Hematopoietic multipotent progenitor cell treated with erythropoietin and hydrocortisone succinate and interleukin-3 and kit ligand, for 15 days (in vitro differentiated cells): ENCODE measurements around the gene KLHL40.

Experiments used
- DNase-seq: peaks from one replicate; pipeline ENCODE4 v3.0.0-alpha.2; 2015; ENCODE audit warnings: low spot score

The KLHL40 gene, protein sequence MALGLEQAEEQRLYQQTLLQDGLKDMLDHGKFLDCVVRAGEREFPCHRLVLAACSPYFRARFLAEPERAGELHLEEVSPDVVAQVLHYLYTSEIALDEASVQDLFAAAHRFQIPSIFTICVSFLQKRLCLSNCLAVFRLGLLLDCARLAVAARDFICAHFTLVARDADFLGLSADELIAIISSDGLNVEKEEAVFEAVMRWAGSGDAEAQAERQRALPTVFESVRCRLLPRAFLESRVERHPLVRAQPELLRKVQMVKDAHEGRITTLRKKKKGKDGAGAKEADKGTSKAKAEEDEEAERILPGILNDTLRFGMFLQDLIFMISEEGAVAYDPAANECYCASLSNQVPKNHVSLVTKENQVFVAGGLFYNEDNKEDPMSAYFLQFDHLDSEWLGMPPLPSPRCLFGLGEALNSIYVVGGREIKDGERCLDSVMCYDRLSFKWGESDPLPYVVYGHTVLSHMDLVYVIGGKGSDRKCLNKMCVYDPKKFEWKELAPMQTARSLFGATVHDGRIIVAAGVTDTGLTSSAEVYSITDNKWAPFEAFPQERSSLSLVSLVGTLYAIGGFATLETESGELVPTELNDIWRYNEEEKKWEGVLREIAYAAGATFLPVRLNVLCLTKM

DNA sequence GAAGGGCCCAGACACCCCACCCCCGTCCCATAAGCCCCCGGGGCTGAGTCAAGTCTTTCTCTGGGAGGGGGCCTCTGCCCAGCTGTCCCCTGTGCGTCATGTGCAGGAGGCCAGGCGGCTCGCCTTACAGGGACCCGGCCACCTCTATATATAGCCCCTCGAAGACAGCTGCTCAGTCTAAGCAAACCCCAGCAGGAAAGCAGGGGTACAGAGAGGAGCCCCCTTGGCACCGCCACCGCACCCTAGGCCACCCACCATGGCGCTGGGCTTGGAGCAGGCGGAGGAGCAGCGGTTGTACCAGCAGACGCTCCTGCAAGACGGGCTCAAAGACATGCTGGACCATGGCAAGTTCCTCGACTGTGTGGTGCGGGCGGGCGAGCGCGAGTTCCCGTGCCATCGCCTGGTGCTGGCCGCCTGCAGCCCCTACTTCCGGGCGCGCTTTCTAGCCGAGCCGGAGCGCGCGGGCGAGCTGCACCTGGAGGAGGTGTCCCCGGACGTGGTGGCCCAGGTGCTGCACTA is at the start of gene KLHL40:
Gene KLHL40 (plus strand): TSS at position 175 of the 519 bp plus-strand sequence. CDS start 82 bp downstream, at position 257.
- DNase-seq, result no peak

DNA sequence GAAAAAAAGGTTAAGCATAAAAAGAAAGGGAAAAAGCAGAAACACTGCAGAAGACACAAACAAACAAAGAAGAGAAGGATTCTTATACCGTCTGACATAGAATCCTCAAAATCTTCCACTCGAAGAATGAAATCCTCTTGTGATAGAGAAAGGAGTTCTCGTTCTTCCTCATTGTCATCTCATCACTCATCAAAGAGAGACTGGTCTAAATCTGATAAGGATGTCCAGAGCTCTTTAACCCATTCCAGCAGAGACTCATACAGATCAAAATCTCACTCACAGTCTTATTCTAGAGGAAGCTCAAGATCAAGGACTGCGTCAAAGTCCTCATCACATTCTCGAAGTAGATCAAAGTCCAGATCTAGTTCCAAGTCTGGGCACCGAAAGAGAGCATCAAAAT is 48.3 kb upstream of the KLHL40 start:
- DNase-seq, result no peak

DNA sequence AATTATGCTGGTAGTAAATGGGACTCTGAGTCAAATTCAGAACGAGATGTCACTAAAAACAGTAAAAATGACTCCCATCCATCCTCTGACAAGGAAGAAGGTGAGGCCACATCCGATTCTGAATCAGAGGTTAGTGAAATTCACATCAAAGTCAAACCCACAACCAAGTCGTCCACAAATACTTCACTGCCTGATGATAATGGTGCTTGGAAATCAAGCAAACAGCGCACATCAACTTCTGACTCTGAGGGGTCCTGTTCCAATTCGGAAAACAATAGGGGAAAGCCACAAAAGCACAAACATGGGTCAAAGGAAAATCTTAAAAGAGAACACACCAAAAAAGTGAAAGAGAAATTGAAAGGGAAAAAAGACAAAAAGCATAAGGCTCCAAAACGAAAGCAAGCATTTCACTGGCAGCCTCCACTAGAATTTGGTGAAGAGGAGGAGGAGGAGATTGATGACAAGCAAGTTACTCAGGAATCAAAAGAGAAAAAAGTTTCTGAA is 46.9 kb upstream of the KLHL40 start:
- no peak for DNase-seq

DNA sequence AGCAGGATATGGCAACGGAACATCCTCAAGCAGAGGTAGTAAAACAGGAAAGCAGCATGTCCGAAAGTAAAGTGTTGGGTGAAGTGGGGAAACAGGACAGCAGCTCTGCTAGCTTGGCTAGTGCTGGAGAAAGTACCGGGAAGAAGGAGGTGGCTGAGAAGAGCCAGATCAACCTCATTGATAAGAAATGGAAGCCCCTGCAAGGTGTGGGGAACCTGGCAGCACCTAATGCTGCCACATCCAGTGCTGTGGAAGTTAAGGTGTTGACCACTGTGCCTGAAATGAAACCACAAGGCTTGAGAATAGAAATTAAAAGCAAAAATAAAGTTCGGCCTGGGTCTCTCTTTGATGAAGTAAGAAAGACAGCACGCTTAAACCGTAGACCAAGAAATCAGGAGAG is 46.1 kb upstream of the KLHL40 start:
- no peak for DNase-seq

DNA sequence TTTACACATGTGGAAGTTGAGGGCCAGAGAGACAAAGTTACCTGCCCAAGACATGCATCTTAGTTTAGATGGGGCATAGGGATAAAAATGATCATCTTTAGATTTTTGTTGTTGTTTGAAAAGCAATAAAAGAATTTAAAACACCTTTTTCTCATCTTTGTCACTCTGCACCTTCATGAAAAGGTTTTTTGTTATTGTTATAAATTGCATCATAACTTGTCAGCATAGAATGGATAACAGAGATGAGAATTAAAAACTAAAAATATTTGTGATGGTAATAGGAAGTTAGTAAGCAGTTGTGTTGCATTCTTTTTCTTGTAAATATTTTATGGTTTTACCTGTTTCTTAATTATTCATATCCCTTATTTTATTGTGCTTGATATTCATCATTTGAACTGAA is 45.2 kb upstream of the KLHL40 start:
- no peak for DNase-seq

DNA sequence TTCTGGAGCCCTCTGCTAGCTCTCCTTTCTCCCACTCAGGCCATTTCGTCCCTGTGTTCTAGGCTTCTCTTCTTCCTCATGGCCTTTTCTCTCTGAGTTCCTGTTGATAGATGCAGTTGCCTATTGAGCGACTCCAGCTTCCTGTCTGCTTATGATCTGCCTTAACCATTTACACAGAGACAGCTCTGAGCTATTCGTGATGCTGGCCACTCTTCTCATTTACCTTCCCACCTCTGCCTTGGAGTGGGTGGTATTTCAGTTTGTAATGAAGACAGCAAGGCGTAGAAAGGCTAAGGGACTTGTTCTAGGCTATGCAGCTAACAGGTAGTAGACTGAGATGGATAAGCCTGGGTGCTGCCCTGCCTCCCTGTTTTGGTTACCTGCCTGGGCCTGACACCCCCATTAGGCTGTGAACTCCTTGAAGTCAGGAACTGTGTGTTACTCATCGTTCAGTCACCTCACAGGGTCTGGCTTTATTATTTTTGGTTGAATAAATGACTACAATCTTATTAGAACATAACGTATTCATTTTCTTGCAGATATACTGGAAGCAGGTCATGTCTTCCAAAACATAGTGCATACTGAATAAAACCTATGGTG is 44.5 kb upstream of the KLHL40 start:
- no peak for DNase-seq

DNA sequence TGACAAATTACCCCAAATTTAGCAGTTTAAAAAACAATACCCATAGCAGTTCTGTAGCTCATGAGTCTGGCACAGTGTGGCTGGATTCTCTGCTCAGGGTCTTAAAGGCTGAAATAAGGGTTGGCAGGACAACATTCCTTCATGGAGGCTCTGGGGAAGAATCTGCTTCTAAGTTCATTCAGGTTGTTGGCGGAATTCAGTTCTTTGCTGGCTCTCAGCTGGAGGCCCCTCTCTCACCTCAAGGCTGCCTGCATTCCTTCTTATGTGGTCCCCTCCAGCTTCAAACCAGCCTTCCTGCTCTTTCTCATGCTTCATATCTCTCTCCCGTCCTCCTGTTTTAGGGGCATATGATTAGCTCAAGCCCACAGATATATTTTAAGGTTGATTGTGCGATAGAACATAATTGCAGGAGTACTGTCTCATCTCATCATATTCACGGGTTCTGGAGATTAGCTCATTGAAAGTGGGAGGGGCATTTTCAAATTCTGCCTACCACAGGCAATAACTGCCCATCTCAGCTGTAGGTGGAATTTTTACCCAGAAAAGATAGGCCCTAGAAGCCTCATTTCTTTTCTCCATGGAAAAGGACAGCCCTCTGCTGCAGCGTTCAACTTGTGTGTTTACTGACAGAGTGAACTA is 37.4 kb upstream of the KLHL40 start:
- DNase-seq, result no peak

DNA sequence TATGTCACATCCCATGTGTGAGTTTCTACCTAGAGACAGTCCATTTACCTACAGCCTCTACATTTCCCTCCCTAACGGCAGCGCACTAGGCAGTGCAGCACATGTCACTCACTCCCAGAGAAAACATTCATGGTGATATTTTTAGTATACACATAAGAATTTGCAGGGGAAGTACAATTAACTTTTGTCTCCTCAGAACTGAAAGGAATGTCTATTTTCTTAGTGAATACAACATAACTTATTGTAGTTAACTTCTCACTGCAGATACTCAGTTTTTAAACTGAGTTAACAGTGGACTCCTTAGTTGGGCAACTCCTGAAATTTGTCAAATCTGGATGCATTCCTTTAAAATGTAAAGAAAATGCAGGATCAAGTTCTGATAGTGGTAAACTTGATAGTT is 36.3 kb upstream of the KLHL40 start:
- DNase-seq, result no peak

DNA sequence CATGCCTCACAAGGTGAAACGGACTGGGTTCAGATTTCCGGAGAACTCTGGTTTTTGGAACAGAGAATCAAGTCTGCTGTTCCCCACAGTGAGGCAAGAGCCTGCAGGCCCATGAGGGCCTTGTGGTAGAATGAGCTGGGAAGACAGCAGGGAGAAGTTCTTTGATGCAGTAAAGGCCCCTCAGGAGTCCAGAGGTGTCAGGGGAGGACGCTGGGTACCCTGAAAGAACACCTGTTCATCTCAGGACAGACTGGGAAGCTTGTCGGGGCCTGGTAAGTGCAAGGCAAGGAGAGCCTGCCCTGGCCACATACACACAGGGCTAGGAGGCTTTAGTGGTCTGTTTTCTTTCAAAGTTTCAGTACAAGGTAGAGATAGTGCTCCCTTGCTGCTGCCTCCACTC is 35.6 kb upstream of the KLHL40 start:
- no peak for DNase-seq

DNA sequence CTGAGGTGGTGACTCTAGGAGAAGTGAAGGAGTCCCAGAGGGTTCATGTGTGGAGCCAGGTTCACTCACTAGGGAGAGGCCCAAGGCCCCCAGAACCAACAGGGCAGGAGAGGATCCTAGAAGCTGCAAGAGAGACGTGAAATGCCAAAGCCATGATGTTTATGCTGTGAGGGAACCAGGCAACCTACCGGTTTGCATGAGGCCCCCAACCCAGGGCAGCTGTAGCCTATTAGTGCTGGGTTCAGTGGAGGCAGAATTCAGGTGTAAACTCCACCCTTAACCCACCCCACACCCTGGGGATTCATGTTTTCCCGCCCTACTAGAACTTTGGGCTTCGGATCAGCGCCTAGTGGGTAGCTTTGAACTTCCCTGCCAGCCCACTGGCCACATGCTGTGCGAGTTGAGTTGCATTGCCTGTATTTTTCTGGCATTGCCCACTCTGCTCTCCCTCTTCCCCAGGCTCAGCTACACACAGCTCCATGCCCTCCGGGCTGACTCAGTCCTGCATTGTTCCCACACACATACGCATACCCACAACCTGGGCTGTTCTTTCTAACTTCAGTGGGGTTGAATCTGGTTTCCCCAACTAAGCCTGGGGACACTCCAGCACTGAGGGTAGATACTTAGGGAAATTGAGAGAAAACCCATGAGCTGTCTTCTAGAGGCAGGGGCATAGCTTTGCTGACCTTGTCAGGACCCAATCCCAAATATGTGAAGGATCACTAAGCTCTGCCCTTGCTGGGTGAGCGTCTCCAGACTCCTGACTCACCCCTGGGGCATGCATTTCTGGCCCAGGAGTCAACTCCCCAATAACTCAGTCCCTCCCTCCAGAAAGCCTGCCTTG is 33.9 kb upstream of the KLHL40 start:
- no peak for DNase-seq

DNA sequence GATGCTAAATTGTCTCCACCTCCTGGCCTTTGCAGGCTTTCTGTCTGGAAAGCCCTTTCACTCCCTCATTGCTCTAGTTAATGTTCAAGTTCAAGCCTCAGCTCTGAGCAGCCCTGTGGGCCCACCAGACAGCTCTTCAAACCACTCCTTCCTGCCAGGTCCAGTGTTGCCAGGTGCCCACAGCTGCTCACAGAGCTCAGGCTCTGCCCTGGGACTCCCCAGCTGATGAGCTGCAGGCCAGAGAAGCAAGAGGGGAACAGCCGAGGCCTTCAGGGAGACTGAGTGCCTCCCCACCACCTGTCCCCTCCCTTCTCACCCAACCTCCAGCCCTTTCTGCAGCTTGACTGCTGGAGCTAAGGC is 33.1 kb upstream of the KLHL40 start:
- no peak for DNase-seq

DNA sequence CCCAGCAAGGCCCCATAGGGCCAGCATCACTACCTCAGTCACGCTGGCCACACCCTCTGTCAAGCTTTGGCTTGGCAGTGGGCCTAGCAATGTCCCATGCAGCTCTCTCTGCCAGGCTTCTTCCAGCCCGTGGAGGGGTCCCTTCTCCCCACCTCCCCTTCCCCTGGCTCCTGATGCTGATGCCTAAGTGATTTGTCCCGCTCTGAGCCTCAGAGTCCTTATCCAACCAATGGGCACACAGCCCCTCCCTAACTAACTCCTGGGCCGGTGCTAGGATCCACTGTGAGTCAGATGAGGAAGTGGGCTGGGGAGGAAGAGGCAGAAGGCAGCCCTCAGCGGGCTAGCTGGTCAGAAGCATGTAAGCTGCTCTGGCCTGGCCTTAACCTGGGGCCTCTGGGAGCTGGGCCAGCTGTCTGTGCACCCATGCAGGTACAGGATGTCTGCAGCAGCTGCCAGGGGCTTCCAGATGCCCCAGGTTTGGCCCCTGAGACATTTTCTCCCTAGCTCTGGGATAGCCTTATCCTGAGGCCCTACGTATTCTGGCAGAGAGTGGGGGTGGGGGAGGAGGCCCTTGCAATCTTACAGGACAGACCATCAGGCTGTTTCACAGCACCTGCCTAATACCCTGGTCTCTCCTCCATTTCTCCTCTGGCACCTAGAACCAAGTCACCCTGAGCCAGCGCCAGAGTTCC is 32.6 kb upstream of the KLHL40 start:
- no peak for DNase-seq

DNA sequence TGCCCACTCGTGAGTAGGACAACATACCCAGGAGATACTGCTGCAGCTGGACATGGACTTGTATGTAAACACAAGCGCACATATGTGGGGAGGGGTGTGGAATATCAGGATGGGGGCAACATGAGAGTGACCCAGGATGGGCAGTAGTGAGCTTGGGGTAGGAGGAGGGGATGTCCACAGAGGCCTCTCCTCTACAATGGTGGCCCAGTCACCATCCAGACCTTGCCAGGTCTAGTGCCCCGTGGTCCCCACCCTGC is 32.1 kb upstream of the KLHL40 start:
- no peak for DNase-seq

DNA sequence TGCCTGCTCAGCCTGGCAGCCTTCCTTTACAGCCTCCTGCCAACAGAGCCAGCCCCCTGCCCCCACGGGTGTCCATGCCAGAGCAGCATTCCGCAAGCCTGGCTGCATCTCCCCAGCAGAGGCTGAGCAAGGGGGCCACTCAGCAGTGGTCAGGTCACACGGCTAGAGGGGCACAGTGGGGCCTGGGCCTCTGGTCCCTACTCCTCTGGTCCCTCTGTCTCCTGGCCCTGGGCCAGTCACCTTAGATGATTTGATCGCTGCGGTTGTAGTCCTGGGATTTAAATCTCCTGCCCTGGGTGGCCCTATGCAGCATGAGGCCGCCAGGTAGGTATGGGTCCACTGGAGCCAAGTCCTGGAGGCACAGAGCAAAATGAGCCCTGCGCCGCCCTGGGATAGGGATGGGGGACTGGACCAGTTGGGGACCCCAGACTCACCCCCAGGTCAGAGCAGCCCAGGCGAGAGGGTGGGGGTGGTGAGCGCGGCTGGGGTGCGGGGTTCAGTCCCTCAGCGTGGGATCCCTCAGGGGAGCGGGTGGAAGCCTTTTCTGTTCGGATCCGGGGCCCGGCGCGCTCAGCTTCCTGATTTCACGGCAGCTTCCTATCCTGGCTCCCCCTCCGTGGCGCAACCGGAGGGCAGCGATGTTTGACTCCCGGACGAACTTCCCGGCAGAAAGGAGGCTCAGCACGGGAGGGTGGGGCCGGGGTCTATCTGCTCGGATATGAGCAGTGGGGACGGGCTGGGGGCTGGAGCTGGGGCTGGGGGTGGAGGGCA is 31.6 kb upstream of the KLHL40 start, which contains the start of gene ZBTB47:
Gene ZBTB47 (plus strand): TSS at position 138 of the 771 bp plus-strand sequence. CDS start 4,659 bp downstream, outside the sequence.
- no peak for DNase-seq

DNA sequence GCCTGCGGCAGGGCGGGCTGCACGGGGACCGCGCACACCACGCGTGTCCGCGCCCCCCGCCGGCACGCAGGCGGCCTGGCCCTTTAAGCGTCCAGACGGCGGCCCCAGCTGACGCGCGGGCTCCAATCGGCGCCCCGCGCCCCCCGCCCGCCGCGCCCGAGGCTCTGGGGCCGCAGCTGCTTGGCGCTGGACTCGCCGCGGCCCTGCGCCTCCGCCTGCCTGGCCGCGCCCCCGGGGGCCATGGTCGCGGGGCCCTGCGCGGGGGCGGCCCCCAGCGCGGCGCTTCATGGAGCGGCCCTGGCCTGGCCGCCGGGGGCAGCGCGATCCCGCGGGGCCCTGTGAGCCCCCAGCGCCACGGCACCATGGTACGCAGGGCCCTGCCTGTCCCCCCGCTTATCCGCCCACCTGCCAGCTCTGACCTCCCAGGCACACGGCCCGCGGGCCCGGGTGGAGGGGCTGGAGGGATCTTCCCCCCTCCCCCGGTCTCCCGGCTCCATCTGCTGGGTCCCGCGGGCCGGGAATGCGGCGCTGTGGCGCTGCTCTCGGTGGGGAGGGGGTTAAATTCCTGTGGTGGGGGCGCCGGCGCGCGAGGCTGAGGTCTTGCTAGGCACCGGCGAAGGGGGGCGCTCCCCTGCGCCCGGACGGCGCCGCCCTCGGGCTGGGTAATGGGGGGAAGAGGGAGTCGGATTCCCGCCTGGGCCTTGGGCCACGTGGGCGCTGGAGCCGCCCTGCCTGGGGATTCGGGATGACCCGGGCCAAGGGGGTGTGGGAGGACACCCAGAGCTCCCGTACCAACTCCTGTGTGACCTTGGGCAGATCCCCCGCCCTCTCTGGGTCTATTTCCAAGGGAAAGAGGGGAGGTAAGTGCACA is 30.8 kb upstream of the KLHL40 start:
- DNase-seq, result no peak

DNA sequence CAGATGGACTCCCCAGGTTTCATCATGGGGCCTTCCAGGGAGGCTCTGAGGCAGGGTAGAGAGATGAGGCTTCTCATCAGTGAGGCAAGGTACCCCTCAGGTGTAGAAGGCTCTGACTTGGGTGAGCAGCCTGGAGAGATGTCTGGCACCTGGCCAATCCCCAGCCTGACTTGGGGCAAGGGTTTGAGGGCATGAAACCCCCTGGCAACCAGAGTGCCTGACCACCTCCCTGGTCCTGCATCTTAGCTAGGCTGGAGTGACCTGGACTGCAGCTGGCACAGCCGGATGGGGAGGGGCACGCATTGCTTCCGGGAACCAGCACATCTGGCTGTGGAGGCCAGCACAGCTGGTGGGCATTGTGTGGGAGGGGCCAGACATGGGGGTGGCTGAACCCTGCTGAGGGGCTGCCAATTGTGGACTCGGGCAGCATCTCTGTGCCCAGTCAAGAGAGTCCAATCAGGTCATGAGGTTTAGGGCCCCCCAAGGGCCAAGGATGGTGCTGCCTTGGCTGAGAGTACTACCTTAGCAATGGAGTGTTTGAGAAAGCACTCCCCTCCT is 29.9 kb upstream of the KLHL40 start:
- DNase-seq, result no peak

DNA sequence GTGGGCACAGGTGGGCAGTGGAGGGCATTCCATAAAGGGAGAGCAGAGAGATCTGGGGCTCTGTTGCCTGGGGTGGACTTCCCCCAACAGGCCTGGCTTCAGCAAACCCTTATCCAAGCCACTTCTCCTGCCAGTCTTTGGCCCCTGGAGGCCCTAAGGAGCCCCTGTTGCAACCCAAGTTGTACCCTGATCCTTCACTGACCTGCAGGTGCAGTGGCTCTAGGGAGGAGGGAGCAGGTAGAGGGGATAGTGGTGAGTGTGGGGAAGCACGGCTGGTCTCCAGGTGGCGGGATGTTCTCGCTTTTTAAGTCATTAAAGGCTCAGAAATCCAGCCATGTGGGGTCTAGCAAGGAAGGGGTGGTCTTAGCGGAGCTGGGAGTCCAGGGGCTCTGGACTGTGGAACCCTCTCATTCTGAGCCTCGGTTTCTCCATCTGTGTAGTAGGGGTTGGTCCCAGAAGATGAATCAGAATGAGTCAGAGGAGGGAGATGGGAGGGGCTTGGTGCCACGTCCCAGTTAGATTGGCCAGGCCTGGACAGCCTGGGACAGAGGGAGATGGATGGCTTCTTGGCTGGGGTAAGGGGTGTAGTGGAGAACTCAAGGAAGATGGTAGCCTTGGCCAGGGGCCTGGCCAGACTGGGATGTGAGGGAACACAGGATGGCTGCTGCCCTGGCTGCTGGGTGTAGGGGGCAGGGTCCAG is 29.2 kb upstream of the KLHL40 start:
- no peak for DNase-seq
